ENCODE measurements around the gene ARSK. TPM values are rescaled to one million over a fixed set of nuclear protein-coding genes. Genes with fewer than 3 reads are reported as not detected.
A peak's percentile ranks its signal among the peaks of the same experiment; 100 is the strongest.

ARSK gene
- total RNA-seq, 1 donor from 2014 or later = 10.7 TPM

DNA sequence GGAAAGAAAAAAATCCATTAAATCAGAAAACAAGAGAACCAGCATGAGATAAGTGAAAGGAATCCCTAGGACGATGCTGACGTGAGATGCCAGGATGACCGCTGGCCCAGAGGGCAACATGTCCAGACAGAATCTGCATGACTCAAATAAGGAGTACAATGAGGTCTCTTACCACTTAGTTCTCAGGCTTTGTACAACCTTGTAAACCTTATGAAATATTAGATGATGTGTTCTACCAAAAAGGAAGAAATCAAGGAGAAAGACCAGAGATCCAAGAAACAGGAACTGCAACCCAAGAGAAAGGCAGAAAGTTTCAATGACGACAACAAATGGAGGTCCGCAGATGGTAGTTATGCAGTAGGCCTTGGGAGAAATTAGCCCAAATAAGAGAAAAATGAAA lies 62.2 kb downstream of the ARSK start:
- DNase-seq (ENCODE audit: extremely low spot score, unreplicated experiment) = no peak
- Mint-ChIP-seq H3K4me1 (ENCODE audit: unreplicated experiment) (peaks cover 16% of the 10 kb centered on the region), H3K36me3 (ENCODE audit: unreplicated experiment) (no peaks in the 10 kb centered on the region), H3K9me3 (ENCODE audit: unreplicated experiment) (peaks cover 7% of the 10 kb centered on the region), H3K27me3 (ENCODE audit: unreplicated experiment) (no peaks in the 10 kb centered on the region), H3K4me3 (ENCODE audit: unreplicated experiment) (no peak overlapping the region), H3K27ac (ENCODE audit: unreplicated experiment) (no peak overlapping the region)
- TF ChIP-seq, protein P1, sequence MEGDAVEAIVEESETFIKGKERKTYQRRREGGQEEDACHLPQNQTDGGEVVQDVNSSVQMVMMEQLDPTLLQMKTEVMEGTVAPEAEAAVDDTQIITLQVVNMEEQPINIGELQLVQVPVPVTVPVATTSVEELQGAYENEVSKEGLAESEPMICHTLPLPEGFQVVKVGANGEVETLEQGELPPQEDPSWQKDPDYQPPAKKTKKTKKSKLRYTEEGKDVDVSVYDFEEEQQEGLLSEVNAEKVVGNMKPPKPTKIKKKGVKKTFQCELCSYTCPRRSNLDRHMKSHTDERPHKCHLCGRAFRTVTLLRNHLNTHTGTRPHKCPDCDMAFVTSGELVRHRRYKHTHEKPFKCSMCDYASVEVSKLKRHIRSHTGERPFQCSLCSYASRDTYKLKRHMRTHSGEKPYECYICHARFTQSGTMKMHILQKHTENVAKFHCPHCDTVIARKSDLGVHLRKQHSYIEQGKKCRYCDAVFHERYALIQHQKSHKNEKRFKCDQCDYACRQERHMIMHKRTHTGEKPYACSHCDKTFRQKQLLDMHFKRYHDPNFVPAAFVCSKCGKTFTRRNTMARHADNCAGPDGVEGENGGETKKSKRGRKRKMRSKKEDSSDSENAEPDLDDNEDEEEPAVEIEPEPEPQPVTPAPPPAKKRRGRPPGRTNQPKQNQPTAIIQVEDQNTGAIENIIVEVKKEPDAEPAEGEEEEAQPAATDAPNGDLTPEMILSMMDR (IDR thresholded peaks at IDR 0.05) = no peak

GRCh38 chr5:95619096-95619495 lies 64.2 kb downstream of the ARSK start:
- TF ChIP-seq, protein P1 (IDR thresholded peaks at IDR 0.05) = no peak
- DNase-seq (ENCODE audit: extremely low spot score, unreplicated experiment) = no peak
- no peaks in the 10 kb centered on the region for H3K36me3 Mint-ChIP-seq (ENCODE audit: unreplicated experiment)
- H3K27ac Mint-ChIP-seq (ENCODE audit: unreplicated experiment) = no peak overlapping the region
- H3K27me3 Mint-ChIP-seq (ENCODE audit: unreplicated experiment) = no peaks in the 10 kb centered on the region
- peaks cover under 1% of the 10 kb centered on the region for H3K9me3 Mint-ChIP-seq (ENCODE audit: unreplicated experiment)
- peak overlapping the region; percentile 75 for H3K4me3 Mint-ChIP-seq (ENCODE audit: unreplicated experiment)
- H3K4me1 Mint-ChIP-seq (ENCODE audit: unreplicated experiment) = peaks cover 16% of the 10 kb centered on the region

DNA sequence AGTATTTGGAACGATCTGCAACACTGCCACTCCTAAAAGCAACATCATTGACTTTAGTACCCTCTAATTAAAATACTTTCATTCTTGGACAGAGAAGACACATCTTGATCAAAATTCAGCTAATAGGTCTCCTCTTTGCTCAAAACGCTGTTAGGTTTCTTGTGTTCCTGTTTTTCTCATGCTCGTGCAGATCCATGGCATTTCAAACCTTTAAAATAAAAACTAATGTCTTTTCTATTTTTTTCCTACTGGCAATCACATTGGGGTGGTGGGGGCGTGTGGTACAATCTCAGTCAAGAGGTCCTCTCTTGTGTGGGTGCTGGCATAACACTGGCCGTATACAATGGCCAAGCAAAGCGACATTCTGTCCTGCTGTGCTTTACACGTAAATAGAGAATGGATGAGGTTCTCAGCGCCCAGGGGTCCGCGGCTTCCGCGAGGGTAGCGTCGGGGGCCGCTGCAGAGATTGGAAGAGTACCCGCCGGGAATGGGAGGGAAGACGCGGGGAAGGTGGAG lies 64.7 kb downstream of the ARSK start:
- H3K4me1 Mint-ChIP-seq (ENCODE audit: unreplicated experiment) = peaks cover 16% of the 10 kb centered on the region
- TF ChIP-seq, protein P1 (IDR thresholded peaks at IDR 0.05) = no peak
- peaks cover 5% of the 10 kb centered on the region for H3K9me3 Mint-ChIP-seq (ENCODE audit: unreplicated experiment)
- no peaks in the 10 kb centered on the region for H3K27me3 Mint-ChIP-seq (ENCODE audit: unreplicated experiment)
- DNase-seq (ENCODE audit: extremely low spot score, unreplicated experiment) = no peak
- H3K4me3 Mint-ChIP-seq (ENCODE audit: unreplicated experiment) = peak overlapping the region; percentile 75
- no peak overlapping the region for H3K27ac Mint-ChIP-seq (ENCODE audit: unreplicated experiment)
- H3K36me3 Mint-ChIP-seq (ENCODE audit: unreplicated experiment) = no peaks in the 10 kb centered on the region

DNA sequence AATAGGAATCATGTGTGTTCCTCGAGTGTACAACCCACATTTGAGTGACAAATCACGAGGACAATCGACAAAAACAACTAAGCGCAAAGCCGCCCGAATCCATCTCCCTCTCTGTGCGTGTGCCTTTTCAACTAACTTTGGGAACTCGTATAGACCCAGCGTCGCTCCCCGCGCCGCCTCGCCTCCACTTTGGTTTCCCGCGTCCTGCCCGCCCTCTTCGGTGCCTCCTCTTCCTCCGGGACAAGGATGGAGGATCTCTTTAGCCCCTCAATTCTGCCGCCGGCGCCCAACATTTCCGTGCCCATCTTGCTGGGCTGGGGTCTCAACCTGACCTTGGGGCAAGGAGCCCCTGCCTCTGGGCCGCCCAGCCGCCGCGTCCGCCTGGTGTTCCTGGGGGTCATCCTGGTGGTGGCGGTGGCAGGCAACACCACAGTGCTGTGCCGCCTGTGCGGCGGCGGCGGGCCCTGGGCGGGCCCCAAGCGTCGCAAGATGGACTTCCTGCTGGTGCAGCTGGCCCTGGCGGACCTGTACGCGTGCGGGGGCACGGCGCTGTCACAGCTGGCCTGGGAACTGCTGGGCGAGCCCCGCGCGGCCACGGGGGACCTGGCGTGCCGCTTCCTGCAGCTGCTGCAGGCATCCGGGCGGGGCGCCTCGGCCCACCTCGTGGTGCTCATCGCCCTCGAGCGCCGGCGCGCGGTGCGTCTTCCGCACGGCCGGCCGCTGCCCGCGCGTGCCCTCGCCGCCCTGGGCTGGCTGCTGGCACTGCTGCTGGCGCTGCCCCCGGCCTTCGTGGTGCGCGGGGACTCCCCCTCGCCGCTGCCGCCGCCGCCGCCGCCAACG lies 65.3 kb downstream of the ARSK start, which contains the start of gene GPR150:
GPR150 (plus strand) TSS at position 58 of the 840 bp plus-strand sequence; CDS start at position 247, 189 bp downstream.
- peak; percentile 85 for DNase-seq (ENCODE audit: extremely low spot score, unreplicated experiment)
- H3K27ac Mint-ChIP-seq (ENCODE audit: unreplicated experiment) = no peak within 1 kb of the TSS
- TF ChIP-seq, protein P1 (IDR thresholded peaks at IDR 0.05) = no peak
- no peaks in the 10 kb centered on the region for H3K27me3 Mint-ChIP-seq (ENCODE audit: unreplicated experiment)
- H3K36me3 Mint-ChIP-seq (ENCODE audit: unreplicated experiment) = no peaks in the 10 kb centered on the region
- H3K4me1 Mint-ChIP-seq (ENCODE audit: unreplicated experiment) = peaks cover 16% of the 10 kb centered on the region
- peaks cover 5% of the 10 kb centered on the region for H3K9me3 Mint-ChIP-seq (ENCODE audit: unreplicated experiment)
- H3K4me3 Mint-ChIP-seq (ENCODE audit: unreplicated experiment) = peak within 1 kb of the TSS; percentile 75

Data from osteocyte (in vitro differentiated cells).